Activated naive CD4-positive, alpha-beta T cell treated with Interleukin-2 at 50 U/mL for 16 hours (primary cell): ENCODE data around the gene KIRREL3.

ENCODE experiments used
- DNase-seq: peaks from one replicate; pipeline ENCODE4 v3.0.0-alpha.2; 2020

Gene KIRREL3

DNA sequence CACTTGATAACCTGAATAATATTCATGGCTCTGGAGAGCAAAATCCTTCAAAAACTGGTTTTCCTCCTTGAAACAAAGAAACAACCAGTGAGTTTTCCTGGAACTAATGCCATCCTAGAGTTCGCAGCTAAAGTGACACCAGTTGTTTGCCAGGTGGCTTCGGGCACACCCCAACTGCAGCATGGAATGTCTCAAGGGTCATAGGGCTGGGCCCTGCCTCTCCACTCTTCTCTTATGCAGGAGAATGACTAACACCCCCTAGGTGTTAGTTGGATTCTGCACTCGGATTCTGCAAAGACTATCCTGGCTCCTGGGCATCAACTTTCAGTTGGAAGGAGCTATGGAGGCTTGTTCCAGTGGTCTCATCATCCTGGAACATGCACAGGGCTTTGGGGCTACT is 98.8 kb downstream of the KIRREL3 start:
- DNase-seq = no peak

- no peak for DNase-seq
These were observed 100.4 kb downstream of the KIRREL3 start for GRCh38 chr11:126899961-126900748.

- DNase-seq = no peak
These were observed 101.8 kb downstream of the KIRREL3 start for GRCh38 chr11:126898802-126899201.

DNA sequence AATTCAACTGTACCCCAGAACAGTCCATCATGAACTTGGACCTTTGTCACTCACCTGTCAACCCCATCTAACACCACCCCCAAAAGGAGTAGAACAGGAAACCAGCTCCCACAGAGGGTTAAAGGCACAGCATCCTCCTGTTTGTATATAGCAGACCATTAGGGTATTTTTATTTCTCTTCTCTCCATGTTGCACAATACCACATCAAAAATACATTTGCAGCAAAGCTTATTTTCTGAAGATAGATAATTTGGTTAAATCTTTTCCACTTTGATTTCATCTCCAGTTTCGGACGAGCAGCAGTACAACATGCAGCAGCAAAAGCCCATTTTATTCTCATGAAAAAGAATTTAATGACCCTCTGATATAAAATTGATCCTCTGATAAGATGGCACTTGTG is 103.1 kb downstream of the KIRREL3 start:
- DNase-seq = no peak

DNA sequence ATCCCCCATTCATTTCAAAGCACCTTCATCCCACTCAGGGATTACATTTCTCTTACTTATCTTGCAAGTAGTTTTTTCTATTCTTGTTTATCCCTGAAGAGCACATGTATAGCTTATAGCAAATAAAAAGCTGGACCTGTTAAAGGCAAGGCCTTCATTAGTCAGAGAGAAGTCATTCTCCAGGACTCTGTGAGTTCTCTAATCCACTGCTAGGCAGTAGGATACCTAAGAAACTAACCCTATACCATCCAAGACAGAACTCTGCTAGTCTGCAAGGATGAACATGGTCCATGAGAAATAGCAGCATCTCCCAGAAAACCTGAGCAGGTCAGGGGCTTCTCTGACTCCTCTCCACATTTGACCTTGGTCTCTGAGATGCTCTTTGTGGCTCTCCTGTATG is 104.5 kb downstream of the KIRREL3 start:
- no peak for DNase-seq

- no peak for DNase-seq
These were observed 106.8 kb downstream of the KIRREL3 start for GRCh38 chr11:126893796-126894195.

DNA sequence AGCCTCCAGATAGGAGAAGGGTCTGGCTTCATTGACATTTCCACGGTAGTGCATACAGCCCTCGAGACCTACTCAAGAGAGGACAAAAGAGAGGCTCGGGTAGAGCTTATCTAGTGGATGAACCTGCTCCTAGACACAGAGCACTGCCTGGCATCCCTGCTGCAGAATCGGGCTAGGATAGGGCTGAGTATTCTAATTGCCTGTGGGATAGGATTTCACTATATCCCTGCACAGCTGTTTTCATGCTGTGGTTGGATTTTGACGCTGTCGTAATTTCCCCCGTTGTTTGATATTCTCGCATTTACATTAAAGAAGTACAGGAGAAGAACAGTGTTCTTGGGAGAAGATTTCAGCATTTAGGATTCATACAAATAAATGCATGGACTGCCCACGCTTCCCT is 107.8 kb downstream of the KIRREL3 start:
- no peak for DNase-seq

DNA sequence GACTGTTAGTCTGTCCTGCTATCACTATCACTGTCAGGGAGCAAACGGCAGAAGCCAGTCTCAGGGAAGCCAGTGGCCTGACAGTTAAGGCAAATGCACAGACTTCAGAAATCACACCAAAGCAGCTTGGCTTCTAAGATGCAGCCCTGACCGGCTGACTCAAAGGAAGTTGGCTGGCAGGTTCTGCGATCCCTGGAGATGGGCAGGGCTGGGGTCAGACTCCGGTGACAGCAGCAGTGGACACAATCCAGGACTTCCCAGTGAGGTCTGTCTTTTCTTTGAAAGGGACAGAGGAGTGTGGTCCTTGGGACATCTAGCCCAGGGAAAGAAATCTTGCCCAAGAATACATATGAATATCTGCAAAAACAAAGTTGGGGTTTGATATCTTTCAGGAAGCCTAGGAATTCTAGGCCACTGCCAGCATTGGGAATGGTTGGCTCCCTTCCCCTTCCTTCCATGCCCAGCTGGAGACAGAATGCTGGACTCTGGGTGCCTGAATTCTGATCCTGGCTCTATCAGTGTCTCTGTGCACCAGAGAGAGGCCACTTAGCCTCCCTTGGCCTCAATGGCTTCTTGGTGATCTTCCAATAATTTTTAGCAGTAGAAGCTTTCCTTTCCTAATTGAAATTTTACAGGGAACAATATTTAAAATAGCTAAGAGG is 108.9 kb downstream of the KIRREL3 start:
- DNase-seq = no peak

GRCh38 chr11:126890561-126890960 is 110.0 kb downstream of the KIRREL3 start:
- DNase-seq = no peak

GRCh38 chr11:126888115-126888712 is 112.4 kb downstream of the KIRREL3 start:
- DNase-seq = no peak

- DNase-seq = no peak
These were observed 113.9 kb downstream of the KIRREL3 start for GRCh38 chr11:126886636-126887035.

- DNase-seq = no peak
These were observed 114.5 kb downstream of the KIRREL3 start for GRCh38 chr11:126886085-126886484.

DNA sequence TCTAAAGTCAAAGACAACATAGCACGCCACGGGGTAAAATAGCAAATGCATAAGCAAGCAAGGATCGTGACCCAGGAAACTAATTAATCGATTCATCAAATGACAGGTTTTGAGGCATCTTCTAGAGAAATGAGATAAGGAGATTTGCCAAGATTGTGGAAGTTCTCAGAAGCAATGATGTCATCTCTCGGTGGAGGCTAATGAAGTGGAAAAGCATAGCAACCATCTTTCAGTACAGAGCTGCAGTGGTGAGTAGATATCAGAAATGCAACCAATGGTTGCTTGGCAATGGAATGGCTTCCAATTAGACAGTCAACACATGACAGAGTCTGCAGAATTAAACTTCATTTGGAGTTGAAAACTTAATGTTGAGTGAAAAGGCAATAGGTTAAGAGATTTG is 116.0 kb downstream of the KIRREL3 start:
- no peak for DNase-seq

- no peak for DNase-seq
These were observed 116.4 kb downstream of the KIRREL3 start for GRCh38 chr11:126884192-126884591.

DNA sequence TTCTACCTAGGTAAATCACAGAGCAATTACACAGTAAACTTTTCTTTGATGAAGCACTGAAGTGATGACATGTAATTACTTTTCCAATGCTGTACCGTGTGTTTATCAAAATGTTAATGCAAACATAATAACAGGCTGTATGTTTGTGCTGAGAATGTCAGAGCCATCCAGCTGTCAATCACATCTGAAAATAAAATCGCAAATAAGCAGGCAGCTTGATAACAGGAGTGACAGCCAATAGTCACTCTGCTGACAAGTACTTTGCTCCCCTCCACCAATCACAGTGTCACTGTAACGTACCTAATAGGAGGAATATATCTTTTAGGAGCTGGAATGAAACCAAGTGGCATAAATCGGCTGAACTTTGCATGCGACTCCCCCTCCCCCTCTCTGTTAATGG is 119.7 kb downstream of the KIRREL3 start:
- DNase-seq = no peak

DNA sequence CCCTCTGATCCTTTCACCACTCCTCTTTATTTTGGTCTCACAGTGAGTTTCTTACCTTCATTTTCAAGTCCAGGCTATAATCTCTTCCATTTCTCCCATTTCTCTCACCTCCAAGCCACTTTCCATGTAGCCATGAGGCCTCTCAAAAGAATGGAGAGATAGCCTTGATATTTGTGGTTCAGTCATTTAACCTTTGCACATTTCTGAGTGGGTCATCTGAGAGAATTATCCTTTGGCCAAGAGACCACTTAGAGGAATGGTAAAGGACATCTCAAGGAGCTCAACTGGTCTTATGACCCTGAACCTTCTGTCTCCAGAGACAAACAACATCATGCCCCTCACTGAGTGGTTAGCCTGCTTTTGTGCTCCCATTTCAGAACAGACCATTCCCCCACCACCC is 121.1 kb downstream of the KIRREL3 start:
- DNase-seq = no peak

DNA sequence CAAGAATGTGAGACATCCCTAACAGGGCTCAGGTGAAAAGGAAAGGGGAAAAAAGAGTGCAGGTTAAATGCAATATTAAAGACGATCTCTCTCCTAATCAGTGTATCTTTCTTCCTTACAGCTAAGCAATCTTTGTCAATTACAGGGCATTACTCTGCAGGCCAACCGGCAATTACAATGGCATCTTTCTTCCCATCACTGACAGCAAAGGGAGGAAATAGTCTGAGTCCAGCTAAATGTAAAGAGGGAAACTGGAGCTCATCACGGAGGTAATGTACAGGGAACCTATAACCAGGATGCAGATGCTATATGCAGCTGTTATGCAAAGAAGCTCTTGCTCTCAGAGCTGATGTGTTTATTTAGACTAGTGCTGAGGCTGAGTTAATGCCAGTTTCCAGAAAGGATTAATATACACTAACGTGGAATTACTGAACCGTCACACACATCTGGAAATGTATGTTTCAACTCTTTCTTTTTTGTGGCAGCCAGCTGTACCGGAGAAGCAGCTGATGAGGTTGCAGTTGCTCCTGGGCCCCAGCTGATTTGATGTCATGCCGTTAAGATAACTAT is 121.6 kb downstream of the KIRREL3 start:
- no peak for DNase-seq

DNA sequence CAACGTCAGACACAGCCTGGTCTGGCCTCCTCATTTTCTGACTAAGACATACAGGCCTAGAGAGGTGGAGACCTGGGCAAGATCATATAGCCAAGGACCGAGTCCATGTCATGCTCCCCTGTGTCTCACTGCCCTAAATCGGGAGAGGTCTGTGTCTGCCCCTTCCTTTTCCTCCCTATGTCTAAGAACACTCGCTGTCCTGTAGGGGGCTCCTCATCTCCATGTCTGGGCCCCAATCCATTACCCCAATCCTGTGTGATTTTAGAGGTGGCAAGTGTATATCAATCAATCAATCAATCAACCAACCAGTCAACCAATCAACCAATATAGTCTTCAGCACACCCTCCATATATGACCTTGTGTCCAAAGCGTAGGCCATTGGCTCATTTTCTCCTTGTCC is 125.7 kb downstream of the KIRREL3 start:
- no peak for DNase-seq

GRCh38 chr11:126874276-126874675 is 126.3 kb downstream of the KIRREL3 start:
- no peak for DNase-seq

DNA sequence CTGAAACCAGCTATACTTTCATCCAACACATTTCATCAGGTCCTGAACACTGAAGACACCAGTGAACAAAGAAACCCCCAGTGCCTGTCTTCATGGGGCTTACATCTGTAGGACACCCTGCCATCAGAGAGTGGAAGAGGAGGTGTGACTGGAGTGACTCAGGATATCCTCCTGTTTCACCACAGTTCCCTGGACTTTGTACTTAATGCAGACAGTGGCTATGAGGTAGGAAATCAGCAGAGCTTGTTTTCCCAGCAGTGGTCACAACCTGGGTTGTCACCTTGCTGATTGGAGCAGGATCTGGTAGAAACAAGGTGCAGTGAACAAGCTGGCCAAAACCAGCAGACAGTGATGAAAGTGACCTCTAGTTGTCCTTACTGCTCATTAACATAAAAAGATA is 128.8 kb downstream of the KIRREL3 start:
- DNase-seq = no peak

- no peak for DNase-seq
These were observed 130.5 kb downstream of the KIRREL3 start for GRCh38 chr11:126870021-126870420.

- DNase-seq = no peak
These were observed 131.8 kb downstream of the KIRREL3 start for GRCh38 chr11:126868741-126869140.

DNA sequence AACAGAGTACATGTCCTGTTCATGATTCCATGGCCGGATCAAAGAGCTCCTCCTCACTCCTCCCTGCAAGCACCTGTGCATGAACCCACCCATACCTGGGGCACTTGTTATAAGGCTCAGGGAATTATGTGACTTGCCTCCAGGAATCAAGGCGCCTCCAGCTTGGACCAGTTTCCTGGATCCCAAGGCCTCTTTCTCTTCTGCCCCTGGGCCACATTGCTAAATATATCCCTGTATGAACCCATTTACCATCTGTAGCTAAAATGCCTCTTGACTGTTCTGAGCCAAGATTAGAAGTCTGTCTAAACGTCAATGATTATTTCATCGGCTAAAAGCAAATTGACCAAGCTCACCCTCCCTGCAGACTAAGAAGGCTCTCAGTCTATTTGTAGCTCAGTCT is 135.6 kb downstream of the KIRREL3 start:
- DNase-seq = no peak
